Measurements from ENCODE around the gene TFB1M. TPM values are rescaled to one million over a fixed set of nuclear protein-coding genes. Genes with fewer than 3 reads are reported as not detected.
"Not testable (repeated sequence)": the region's sequence is repeated elsewhere in the genome, so short reads cannot be mapped to it uniquely, and the experiment has no call there.

TFB1M gene
- total and polyA plus RNA-seq, 4 donors = 13.6 to 20.8 (median 18.7) TPM

DNA sequence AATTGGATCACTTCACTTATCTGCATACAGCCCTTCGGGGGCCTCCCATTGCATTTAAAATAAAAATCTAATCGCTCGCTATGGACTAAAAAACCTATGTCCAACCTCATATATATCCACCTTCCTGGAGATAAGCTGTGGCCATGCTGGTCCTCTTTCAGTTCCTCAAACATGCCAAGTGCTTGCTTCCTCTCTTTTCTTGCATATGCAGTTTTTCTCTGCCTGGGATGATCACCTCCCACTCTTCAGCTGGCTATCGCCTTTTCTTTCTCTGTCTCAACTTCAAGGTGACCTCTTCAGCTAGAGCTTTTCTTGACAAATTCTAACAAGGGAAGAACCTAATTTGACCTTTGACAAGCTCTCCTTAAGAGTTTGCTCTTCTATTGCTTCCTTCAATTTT, 5.6 kb upstream of the TFB1M start:
- H3K4me3 ChIP-seq (ENCODE audit: low read depth, low read length) = no peak overlapping the region
- 94% methylated on average over 3 of the region's 4 CpGs for WGBS (ENCODE audit: insufficient coverage)
- no peaks in the 10 kb centered on the region for H3K27me3 ChIP-seq (ENCODE audit: control insufficient read depth, insufficient read depth, low read length)
- DNase-seq (ENCODE audit: low read depth in 4 of 6, low spot score in 6 of 6) = no peak
- no peak overlapping the region for H3K27ac ChIP-seq (ENCODE audit: low read depth, low read length)
- H3K4me1 ChIP-seq (ENCODE audit: control insufficient read depth, insufficient read depth, low read length) = no peaks in the 10 kb centered on the region
- no peaks in the 10 kb centered on the region for H3K36me3 ChIP-seq (ENCODE audit: control insufficient read depth, insufficient read depth, low read length)
- no peaks in the 10 kb centered on the region for H3K9me3 ChIP-seq (ENCODE audit: control insufficient read depth, insufficient read depth, low read length)

DNA sequence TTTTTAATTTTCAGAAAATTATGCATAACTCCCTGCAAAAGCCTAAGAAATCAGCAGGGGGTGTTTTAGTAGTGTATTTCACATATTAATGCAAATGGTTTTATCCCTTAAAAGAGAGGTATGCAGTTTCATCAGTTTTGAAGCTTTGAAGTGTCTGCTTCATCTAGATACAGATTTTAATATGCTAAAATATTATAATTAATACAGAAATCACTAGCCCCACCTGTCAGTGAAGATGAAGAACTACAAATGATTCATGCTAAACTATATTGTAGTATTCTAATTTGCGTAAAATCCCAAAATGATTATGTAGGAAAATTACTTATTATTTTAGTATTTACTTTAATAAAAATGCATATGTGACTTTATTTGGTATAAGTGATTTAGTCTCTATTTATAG, 2.9 kb upstream of the TFB1M start:
- Histone ChIP-seq H3K9me3 (ENCODE audit: control insufficient read depth, insufficient read depth, low read length) (no peaks in the 10 kb centered on the region), H3K27ac (ENCODE audit: low read depth, low read length) (no peak overlapping the region), H3K4me3 (ENCODE audit: low read depth, low read length) (no peak overlapping the region), H3K27me3 (ENCODE audit: control insufficient read depth, insufficient read depth, low read length) (no peaks in the 10 kb centered on the region), H3K4me1 (ENCODE audit: control insufficient read depth, insufficient read depth, low read length) (no peaks in the 10 kb centered on the region), H3K36me3 (ENCODE audit: control insufficient read depth, insufficient read depth, low read length) (no peaks in the 10 kb centered on the region)
- no CpG with 5 or more reads among the region's 1 CpG for WGBS (ENCODE audit: insufficient coverage)
- DNase-seq (ENCODE audit: low read depth in 4 of 6, low spot score in 6 of 6) = peak in 2 of 6 donors; percentile 37 to 72

DNA sequence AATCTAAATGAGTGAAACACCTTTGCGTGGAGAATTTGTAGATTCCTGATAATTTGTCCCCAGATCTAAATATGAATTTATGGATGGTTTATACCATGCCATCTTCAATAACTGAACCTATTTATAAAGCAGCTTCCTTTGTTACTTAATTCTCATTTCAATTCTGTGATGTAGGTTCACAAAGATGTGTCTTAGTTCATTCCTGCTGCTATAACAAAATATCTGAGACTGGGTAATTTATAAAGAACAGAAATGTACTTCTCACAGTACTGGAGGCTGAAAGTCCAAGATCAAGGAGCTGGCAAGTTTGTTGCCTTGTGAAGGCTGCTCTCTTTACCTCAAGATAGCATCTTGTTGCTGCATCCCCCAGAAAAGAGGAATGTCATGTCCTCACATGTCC, 2.1 kb upstream of the TFB1M start:
- no peak for DNase-seq (ENCODE audit: low read depth in 4 of 6, low spot score in 6 of 6)
- Histone ChIP-seq H3K4me3 (ENCODE audit: low read depth, low read length) (no peak overlapping the region), H3K4me1 (ENCODE audit: control insufficient read depth, insufficient read depth, low read length) (no peaks in the 10 kb centered on the region), H3K27me3 (ENCODE audit: control insufficient read depth, insufficient read depth, low read length) (no peaks in the 10 kb centered on the region), H3K36me3 (ENCODE audit: control insufficient read depth, insufficient read depth, low read length) (no peaks in the 10 kb centered on the region), H3K27ac (ENCODE audit: low read depth, low read length) (no peak overlapping the region), H3K9me3 (ENCODE audit: control insufficient read depth, insufficient read depth, low read length) (no peaks in the 10 kb centered on the region)
- no CpG with 5 or more reads among the region's 1 CpG for WGBS (ENCODE audit: insufficient coverage)

DNA sequence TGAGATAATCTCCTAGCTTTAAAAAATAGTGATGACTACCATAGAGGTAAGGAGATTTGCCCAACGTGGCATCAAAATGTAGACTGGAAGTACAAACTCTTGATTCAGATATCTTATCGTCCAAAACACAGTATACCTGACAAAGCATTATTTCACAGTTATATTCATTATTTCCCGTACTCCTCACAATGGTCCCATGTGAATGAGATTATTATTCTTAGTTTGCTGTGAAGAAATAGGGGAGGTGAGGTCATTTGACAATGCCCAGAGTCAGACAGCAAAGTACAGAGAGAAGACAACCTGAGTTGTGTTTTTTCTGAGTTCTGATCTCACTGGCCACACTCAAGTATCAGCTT, 1.2 kb upstream of the TFB1M start:
- WGBS (ENCODE audit: insufficient coverage) = no CpG with 5 or more reads among the region's 3 CpGs
- DNase-seq (ENCODE audit: low read depth in 4 of 6, low spot score in 6 of 6) = no peak
- Histone ChIP-seq H3K4me1 (ENCODE audit: control insufficient read depth, insufficient read depth, low read length) (no peaks in the 10 kb centered on the region), H3K36me3 (ENCODE audit: control insufficient read depth, insufficient read depth, low read length) (no peaks in the 10 kb centered on the region), H3K27me3 (ENCODE audit: control insufficient read depth, insufficient read depth, low read length) (no peaks in the 10 kb centered on the region), H3K4me3 (ENCODE audit: low read depth, low read length) (no peak overlapping the region), H3K27ac (ENCODE audit: low read depth, low read length) (no peak overlapping the region), H3K9me3 (ENCODE audit: control insufficient read depth, insufficient read depth, low read length) (no peaks in the 10 kb centered on the region)

DNA sequence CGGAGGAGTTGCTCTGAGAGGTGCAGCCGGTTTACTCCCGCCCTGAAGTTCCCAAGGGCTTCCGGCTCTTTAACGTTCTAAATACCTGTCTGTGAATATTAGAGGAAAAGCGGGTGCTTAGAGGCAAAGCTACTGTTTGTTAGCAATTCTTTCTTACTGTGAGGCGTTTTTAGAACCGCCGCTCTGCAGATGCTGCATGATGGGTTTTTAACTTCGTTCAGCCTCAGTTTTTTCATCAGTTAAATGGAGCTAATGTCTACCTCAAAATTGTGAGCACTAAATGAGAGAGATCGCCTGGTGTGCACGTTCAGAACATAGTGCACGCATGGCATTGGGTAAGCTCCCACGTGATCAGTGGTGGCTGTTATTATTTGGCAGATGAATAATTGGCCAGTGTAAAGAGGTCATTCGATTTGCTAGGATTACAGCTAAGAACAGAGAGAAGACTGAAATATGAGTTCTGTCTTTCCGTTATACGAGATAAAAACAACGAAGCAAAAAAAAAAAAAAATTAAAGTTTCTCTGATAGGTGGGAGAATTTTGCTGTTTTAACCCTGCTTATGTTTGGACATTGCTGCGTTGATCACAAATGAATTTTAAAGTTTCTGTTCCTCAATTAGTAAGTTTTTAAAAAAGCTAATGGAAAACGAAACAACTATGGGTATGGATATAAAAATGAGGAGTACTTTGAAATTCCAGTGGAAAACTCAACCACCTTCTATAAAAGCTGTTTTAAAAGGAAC, 660 bp upstream of the TFB1M start:
- Histone ChIP-seq H3K9me3 (ENCODE audit: control insufficient read depth, insufficient read depth, low read length) (no peaks in the 10 kb centered on the region), H3K27ac (ENCODE audit: low read depth, low read length) (peak overlapping the region; percentile 65), H3K36me3 (ENCODE audit: control insufficient read depth, insufficient read depth, low read length) (no peaks in the 10 kb centered on the region), H3K27me3 (ENCODE audit: control insufficient read depth, insufficient read depth, low read length) (no peaks in the 10 kb centered on the region), H3K4me1 (ENCODE audit: control insufficient read depth, insufficient read depth, low read length) (no peaks in the 10 kb centered on the region), H3K4me3 (ENCODE audit: low read depth, low read length) (peak overlapping the region; percentile 91)
- WGBS (ENCODE audit: insufficient coverage) = 2% methylated on average over 17 of the region's 20 CpGs
- DNase-seq (ENCODE audit: low read depth in 4 of 6, low spot score in 6 of 6) = peak in 1 of 6 donors; percentile 33

DNA sequence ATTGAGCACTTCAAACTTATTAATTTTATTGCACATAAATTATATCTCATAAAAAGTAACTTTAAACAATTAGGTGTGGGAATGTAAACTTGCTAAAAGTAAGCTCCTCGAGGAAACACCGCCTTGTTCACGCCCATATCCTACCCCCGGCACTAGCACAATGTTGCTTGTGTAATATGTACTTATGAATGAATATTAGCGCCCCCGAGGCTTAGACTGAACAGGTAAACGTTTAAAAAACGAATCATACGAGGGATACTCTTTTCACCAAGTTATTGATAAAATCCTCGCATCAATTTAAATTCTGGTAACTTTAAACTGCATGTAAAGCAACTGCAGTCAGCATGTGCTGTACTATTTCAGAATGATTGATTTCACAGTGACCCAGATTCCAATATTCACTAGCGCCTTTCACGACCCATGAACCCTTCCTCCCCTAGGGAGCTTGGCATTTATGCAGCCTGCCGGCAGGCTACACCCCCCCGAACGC, 637 bp downstream of the TFB1M start:
- 0% methylated on average over 8 of the region's 15 CpGs for WGBS (ENCODE audit: insufficient coverage)
- peak overlapping the region; percentile 65 for H3K27ac ChIP-seq (ENCODE audit: low read depth, low read length)

DNA sequence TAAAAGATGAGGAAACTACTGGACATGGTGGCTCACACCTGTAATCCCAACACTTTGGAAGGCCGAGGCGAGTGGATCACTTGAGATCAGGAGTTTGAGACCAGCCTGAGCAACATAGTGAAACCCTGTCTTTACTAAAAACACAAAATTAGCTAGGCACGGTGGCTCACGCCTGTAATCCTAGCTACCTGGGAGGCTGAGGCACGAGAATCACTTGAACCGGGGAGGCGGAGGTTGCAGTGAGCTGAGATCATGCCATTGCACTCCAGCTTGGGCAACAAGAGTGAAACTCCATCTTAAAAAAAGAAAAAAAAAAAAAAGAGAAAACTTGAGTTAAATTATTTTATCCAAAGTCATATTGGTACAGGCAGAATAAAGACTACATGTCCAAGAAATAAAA, 1.3 kb downstream of the TFB1M start:
- not testable (repeated sequence) for H3K4me3 ChIP-seq (ENCODE audit: low read depth, low read length); H3K9me3 ChIP-seq (ENCODE audit: control insufficient read depth, insufficient read depth, low read length); H3K27ac ChIP-seq (ENCODE audit: low read depth, low read length); H3K27me3 ChIP-seq (ENCODE audit: control insufficient read depth, insufficient read depth, low read length); DNase-seq (ENCODE audit: low read depth in 4 of 6, low spot score in 6 of 6); H3K36me3 ChIP-seq (ENCODE audit: control insufficient read depth, insufficient read depth, low read length); H3K4me1 ChIP-seq (ENCODE audit: control insufficient read depth, insufficient read depth, low read length)
- WGBS (ENCODE audit: insufficient coverage) = 98% methylated on average over 5 of the region's 7 CpGs

More for the DNA sequence above, 637 bp downstream of the TFB1M start:
- Histone ChIP-seq H3K36me3 (ENCODE audit: control insufficient read depth, insufficient read depth, low read length) (no peaks in the 10 kb centered on the region), H3K4me1 (ENCODE audit: control insufficient read depth, insufficient read depth, low read length) (no peaks in the 10 kb centered on the region), H3K27me3 (ENCODE audit: control insufficient read depth, insufficient read depth, low read length) (no peaks in the 10 kb centered on the region), H3K9me3 (ENCODE audit: control insufficient read depth, insufficient read depth, low read length) (no peaks in the 10 kb centered on the region), H3K4me3 (ENCODE audit: low read depth, low read length) (peak overlapping the region; percentile 91)
- no peak for DNase-seq (ENCODE audit: low read depth in 4 of 6, low spot score in 6 of 6)

DNA sequence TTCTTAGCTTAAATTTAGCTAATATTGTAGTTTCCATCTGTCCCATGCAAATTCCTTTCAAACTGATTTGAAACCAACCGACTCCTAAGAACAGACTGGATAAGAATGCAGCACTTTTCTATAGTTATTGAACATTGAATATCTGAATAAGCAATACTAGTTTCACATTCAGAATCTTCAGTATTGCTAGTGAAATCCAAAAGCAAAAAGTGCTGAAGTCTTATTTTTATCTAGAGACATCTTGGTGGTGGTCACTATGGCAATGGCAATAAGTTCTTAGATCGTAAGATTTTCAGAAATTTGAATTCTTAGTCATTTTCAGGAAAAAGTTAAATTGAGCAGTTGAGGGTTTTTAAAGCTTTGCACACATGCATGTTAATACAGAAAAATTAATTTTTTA, 2.7 kb downstream of the TFB1M start:
- no peaks in the 10 kb centered on the region for H3K27me3 ChIP-seq (ENCODE audit: control insufficient read depth, insufficient read depth, low read length)
- H3K9me3 ChIP-seq (ENCODE audit: control insufficient read depth, insufficient read depth, low read length) = no peaks in the 10 kb centered on the region
- no CpG with 5 or more reads among the region's 2 CpGs for WGBS (ENCODE audit: insufficient coverage)
- no peaks in the 10 kb centered on the region for H3K36me3 ChIP-seq (ENCODE audit: control insufficient read depth, insufficient read depth, low read length)
- no peak overlapping the region for H3K4me3 ChIP-seq (ENCODE audit: low read depth, low read length)
- H3K27ac ChIP-seq (ENCODE audit: low read depth, low read length) = no peak overlapping the region
- no peak for DNase-seq (ENCODE audit: low read depth in 4 of 6, low spot score in 6 of 6)
- no peaks in the 10 kb centered on the region for H3K4me1 ChIP-seq (ENCODE audit: control insufficient read depth, insufficient read depth, low read length)

DNA sequence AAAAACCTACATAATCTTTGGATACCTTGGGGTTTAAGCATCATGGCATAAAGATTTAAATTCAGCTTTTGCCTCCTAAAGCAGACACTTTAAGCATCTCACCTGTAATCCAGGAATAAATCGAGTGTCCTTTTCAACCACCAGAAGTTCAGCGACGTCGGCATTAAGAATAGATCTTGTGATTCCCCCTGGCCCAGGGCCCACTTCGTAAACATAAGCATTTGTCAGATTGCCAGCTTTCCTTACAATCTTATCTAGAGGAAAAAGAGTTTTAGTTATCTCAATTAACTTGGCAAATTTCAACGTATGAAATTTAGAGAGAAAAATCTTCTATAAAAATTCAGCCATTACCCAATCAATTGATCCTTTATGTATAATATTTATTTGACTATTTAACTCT, 3.2 kb downstream of the TFB1M start:
- no peak for DNase-seq (ENCODE audit: low read depth in 4 of 6, low spot score in 6 of 6)
- no peaks in the 10 kb centered on the region for H3K9me3 ChIP-seq (ENCODE audit: control insufficient read depth, insufficient read depth, low read length)
- no CpG with 5 or more reads among the region's 6 CpGs for WGBS (ENCODE audit: insufficient coverage)
- no peaks in the 10 kb centered on the region for H3K4me1 ChIP-seq (ENCODE audit: control insufficient read depth, insufficient read depth, low read length)
- no peaks in the 10 kb centered on the region for H3K36me3 ChIP-seq (ENCODE audit: control insufficient read depth, insufficient read depth, low read length)
- H3K4me3 ChIP-seq (ENCODE audit: low read depth, low read length) = no peak overlapping the region
- no peak overlapping the region for H3K27ac ChIP-seq (ENCODE audit: low read depth, low read length)
- no peaks in the 10 kb centered on the region for H3K27me3 ChIP-seq (ENCODE audit: control insufficient read depth, insufficient read depth, low read length)

DNA sequence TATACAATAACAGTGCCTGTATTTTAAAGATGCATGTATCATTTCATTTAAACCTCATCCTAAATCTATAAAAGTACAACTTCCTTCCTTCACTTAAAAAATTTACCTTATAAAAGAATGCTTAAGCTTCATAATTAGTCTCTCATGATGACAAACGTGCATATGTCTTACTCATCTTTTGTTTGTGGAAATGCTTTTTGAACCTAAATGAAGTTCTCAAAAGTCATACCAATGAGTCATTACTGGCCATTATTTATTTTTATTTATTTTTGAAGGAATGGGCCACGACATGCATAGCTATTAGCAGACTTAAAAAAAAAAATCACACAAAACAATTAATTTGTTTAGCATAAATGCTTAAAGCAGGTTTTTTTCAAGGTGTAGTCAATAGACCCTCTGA, 3.7 kb downstream of the TFB1M start:
- H3K9me3 ChIP-seq (ENCODE audit: control insufficient read depth, insufficient read depth, low read length) = no peaks in the 10 kb centered on the region
- H3K27ac ChIP-seq (ENCODE audit: low read depth, low read length) = no peak overlapping the region
- H3K36me3 ChIP-seq (ENCODE audit: control insufficient read depth, insufficient read depth, low read length) = no peaks in the 10 kb centered on the region
- H3K27me3 ChIP-seq (ENCODE audit: control insufficient read depth, insufficient read depth, low read length) = no peaks in the 10 kb centered on the region
- WGBS (ENCODE audit: insufficient coverage) = no CpG with 5 or more reads among the region's 2 CpGs
- no peak for DNase-seq (ENCODE audit: low read depth in 4 of 6, low spot score in 6 of 6)
- H3K4me1 ChIP-seq (ENCODE audit: control insufficient read depth, insufficient read depth, low read length) = no peaks in the 10 kb centered on the region
- no peak overlapping the region for H3K4me3 ChIP-seq (ENCODE audit: low read depth, low read length)

Measured in spinal cord (tissue), 10 donors.